NCI-H2029 (cell line): ENCODE data around the gene JMJD4.

Experiments
- DNase-seq: peaks from one replicate; lab custom pipeline; 2025; lab: John Stamatoyannopoulos, UW

Gene JMJD4

GRCh38 chr1:227685807-227686206 lies 49.3 kb downstream of the JMJD4 start:
- no peak for DNase-seq
